A172 (cell line): ENCODE data around the gene MRPL38. TPM values are rescaled to one million over a fixed set of nuclear protein-coding genes. Genes with fewer than 3 reads are reported as not detected.
A peak's percentile ranks its signal among the peaks of the same experiment; 100 is the strongest.

Source experiments
- DNase-seq: peaks from one replicate; pipeline ENCODE4 v3.0.0-alpha.2; 2015; ENCODE audit warnings: low spot score
- total RNA-seq: library from RNA; depleted of rRNA; stranded (reverse); fragments of >200 nt; shearing (Covaris generic); gene quantifications from 2 replicates; pipeline ENCODE4 v1.2.3, GENCODE V29; 2014

MRPL38 gene
- total RNA-seq, 1 experiment from 2014 or later = 58.4 TPM

DNA sequence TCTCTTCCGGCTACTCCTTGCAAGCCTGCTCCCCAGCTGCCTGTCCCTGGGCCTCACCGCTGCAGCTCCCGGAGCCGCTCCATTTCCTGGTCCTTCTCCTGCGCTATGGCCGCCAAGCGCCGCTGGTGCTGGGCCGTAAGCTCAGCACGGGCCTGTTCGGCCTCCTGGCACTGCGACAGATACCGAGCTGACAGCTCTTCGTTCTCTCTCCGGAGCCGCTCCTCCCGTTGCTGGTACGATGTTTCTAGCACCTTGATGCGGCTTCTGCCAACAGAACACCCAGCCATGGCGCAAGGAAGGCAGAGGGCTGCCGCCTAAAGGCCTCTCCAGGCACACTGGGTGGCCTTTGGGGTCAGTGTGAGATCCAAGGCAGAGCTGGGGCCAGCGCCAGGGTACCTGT, 14.9 kb upstream of the MRPL38 start:
- DNase-seq = no peak

DNA sequence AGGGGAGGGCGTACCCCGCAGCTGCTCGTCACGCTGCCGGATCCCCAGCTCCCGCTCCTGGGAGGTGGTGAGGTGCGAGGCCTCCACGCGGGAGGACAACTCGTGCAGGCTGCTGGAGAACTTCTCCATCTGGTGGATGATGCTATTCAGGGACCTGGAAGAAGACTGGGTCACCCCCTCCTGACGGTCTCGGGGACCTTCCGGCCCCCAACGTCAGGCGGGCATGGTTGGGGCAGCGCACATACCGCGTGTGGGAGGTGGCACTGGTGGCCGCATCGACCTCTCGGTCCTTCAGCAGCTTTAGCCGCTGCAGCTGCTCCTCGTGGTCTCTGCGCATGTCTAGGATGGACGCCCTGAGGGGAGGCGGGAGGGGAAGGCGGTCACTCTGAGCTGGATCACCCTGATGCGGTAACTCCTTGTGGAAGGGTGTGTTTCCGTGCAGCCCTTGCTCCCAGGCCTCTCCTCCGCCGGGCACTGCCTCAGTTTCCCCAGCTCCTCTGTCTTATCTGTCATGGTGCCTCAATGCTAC, 13.3 kb upstream of the MRPL38 start:
- no peak for DNase-seq

DNA sequence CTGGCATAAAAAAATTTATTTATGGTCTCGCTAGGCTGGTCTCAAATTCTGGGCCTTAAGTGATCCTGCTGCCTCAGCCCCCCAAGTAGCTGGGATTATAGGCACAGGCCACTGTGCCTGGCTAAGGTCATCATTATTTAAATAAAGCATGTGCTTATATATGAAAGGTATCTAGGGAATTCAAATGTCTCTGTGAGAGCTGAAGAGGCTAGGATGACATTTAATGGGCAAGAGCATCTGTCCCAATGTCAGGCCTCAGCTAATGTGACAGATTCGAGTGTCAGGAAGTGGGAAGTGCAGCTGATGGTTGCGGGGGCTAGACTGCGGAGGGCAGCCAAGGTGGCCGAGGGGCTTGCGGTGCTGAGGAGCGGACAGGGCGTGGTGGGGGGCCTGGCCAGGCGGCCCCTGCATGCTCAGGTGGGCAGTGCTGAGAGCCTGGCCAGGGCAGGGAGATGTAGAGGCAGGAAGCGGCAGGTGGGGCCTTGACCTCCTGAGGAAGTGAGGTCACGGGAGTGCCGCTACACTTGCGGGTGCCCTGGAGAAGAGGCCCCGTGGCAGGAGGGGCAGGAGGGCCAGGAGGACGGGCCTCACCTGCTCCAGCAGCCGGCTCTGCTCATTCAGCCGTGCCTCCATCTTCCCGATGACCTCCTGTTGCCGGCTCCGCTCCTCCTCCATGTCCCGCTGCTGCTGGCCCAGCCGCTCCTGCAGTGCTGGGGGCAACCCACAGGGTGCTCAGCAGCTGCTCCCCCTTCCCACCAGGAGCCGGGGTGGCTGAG, 12.6 kb upstream of the MRPL38 start:
- DNase-seq = no peak

DNA sequence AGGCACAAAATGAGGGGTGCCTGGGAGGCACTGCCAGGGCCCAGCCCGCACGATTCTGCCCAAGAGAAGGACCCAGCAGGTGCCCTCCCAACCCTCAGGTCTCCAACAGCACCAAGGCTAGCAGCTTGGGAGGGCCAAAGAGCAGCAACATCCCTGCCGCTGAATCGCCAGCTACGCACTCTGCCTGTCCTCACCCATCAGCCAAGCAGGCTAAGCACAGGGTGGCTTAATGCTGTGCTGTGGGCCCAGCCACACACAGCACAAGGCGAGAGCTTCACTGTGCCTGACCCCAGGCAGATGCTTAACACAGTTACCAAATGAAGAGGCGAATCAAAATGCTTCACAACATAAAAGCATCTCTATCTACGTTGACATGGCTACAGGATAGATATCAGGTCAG, 10.6 kb upstream of the MRPL38 start:
- DNase-seq = no peak

DNA sequence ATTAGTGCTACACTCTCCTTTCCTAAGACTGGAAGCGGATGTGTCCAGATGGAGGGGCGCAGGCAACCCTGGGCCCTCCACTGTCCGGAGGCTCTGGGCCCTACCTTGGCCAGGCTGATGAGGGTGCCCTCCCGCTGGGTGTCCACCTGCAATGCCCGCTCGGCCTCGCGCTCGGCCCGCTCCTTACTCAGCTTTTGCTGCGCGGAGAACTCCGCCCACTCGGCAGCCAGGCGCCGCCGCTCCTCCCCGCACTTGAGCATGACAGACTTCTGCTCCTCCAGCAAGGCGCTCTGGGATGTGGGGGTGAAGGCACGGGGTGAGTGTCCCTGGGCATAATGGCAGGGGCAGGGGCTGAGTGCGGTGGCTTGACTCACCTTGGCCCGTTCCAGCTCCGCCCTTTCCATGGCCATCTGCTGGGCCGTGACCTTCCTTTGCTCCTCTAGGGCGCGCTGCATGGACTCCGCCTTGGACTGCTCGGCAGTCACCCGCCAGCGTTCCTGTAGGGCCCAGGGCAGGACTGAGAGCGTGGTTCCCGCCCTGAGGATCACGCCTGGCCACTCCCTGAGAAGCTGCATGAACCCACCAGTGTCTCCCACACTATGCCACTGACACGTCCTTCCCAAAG, 10.1 kb upstream of the MRPL38 start:
- no peak for DNase-seq

DNA sequence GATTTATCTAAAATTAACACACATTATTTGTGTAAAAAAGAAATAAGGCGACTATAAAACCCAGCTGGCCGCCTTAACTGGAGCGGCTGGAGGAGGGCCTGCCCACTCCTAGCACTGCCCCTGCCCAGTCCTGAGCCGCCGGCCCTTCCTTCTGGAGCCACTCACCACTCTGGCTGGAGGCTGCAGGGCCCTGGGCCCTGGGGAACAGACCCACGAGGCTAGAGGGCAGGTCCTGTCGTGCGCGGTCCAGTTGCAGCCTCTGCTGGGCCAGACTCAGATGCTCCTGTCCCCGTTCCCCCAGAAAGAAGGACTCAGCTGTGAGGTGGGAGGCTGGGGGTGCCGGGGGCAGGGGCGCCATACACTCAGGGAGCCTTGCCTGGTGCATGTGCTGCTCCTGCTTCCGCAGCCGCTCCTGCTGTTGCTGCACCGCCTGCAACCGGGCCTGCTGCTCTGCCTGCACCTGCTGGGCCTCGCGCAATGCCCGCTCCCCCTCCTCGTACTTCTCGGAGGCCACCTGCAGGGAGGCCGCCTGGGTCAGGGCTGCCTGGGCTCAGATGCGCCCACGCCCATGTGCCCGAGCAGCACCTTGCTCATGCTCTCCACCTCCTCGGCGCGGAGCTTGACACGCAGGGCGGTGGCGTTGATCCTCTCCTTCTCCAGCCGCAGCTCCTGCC, 9.0 kb upstream of the MRPL38 start:
- DNase-seq = no peak

DNA sequence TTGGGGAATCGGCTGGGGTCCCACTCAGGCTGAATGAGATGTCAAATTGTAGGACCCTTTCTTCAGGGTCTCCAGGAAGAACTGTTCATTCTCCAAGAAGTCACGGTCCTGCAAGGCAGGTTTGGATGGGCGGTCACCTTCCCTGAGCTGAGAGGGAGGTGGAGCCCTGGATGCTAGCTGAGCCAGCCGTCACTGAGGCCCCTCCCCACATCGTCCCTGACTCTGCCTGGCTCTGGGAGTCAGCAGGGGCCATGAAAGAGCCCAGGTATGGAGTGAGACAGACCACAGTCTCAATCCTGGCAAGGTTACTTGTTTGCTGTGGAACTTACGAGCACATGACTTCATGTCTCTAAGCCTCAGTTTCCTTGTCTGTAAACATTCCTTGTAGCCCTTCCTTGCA, 6.0 kb upstream of the MRPL38 start:
- DNase-seq = no peak

DNA sequence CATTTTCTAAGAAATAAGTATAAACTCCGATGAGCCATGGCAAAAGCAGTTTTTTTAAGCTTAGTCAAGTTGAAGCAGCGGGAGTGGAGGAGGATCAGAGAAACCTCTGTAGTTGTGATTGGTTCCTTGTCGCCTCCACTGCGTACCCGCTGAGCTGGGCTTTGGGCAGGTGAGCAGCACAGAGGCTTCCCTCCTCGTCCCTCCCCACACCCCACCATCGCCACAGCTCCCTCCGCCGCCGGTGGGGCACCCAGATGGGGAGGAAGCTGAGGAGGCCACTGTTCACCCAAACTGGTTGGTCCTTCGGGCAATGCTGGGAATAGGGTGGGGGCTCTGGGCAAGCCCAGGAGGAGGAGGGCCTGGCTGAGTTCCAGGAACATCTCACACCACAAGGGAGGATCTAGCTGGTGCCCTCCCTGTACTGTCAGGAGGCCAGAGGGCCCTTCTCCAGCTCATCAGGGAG, 5.2 kb upstream of the MRPL38 start:
- no peak for DNase-seq

DNA sequence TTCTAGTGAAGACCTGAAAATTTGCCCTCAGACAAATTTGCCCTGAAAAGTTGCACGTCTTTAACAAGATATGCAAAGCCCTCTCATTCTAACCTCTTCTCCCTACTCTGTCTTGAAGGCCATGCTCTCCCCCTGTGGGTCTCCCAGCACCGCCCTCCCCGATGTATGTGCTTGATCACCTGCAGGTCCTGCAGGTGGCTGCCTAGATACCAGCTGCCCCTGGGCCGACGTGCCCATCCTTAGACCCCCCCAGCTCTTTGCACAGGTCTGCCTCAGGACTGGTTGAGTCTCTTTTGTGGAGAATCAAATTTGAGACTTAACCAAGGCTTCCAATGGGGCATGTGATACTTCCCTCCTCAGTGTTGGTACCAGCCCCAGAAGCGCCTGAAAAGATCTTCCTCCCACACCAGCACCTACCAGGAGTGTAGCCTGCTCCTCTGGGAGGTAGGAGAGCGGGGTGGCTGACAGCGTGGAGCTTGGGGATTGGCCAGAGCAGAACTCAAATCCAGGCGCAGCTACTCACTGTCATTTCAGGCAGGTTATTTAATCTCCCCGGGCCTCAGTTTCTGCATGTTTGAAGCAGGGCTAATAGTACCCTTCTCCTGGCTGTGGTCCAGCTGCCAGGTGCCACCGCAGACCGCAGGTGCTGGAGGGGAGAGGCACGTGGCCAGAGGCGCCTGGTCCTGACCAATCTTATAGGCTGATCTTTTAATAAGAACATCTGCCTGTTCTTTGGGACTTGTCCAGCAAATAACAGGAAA, 4.5 kb upstream of the MRPL38 start:
- no peak for DNase-seq

DNA sequence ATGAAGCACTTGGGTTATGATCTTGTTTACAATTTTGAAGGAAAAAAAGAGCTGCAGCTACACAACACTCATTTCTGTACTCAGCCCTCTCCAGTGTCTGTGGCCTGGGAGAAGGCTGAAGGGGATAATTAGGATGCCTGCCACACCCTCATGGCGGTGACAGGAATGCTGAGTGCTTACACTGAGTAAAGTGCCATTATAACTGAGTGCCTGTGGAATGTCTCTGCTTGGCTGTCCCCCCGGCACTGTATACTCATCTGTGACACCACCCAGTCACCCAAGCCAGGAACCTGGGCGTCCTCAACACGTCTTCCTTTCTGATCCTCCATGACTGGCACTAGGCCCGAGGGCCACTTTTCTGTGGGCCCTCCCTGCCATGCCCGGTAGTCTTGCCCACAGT, 3.5 kb upstream of the MRPL38 start:
- DNase-seq = peak; percentile 68

DNA sequence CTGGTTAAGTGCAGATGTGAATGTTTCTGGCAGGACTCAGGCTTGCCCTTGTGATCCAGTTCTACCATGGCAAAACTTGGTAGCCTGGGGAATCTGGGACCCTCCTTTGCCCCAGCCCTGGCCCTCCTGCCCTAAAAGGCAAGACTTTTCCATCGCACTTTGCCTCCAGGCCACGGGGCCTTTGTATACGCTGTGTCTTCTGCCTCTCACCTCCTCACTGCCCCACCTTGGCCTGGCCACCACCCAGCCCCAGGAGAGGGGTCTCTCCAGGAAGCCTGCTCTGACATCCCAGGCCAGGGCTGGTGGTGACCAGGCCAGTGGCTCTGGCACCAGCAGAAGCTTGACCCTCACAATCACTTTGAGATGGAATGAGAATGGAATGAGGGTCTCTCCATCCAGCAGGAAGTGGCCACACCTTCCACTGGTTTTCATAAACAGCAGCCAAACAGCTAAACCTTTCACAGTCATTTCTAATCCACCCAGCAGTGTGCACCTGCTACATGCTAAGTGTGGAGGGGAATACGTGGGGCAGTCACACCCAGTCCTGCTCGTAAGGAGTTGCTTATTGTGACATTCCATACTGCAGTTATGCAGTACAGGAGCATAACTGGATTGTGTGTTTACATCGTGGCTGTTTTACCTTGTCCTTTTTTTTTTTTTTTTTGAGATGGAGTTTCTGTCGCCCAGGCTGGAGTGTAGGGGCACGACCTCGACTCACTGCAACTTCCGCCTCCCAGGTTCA, 1.6 kb upstream of the MRPL38 start:
- DNase-seq = no peak

DNA sequence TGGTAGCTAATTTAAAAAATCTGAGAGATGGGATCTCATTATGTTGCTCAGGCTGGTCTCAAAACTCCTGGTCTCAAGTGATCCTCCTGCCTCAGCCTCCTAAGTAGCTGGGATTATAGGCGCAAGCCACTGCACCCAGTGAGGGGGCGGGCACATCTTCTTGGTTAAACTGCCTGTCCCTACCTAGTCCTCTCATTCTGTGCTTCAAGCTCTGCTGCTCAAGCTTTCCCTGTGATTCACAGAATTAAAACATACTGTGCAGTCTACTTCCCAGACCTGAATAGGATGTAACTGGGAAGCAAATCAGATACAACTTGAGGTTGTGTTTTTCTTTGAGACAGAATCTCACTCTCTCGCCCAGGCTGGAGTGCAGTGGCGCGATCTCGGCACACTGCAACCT, 2.3 kb downstream of the MRPL38 start:
- DNase-seq = no peak

DNA sequence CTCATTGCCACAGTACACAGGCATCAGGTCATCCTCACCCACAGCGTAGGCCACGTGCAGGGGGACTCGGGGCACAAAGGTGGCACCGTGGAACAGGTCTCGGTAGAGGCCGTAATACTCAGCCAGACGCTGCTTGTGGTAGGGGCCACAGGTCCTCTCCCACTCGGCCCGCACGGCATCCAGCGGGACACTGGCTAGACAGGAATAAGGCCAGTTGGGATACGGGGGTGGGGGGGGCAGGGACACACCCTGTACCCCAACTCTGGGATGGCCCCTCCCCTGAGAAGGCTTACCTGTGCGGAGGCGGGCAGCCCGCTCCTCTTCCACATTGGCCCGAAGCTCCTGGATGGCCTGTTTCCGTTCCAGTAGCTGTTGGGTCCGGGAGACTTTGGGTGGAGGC, 3.0 kb downstream of the MRPL38 start:
- DNase-seq = no peak

DNA sequence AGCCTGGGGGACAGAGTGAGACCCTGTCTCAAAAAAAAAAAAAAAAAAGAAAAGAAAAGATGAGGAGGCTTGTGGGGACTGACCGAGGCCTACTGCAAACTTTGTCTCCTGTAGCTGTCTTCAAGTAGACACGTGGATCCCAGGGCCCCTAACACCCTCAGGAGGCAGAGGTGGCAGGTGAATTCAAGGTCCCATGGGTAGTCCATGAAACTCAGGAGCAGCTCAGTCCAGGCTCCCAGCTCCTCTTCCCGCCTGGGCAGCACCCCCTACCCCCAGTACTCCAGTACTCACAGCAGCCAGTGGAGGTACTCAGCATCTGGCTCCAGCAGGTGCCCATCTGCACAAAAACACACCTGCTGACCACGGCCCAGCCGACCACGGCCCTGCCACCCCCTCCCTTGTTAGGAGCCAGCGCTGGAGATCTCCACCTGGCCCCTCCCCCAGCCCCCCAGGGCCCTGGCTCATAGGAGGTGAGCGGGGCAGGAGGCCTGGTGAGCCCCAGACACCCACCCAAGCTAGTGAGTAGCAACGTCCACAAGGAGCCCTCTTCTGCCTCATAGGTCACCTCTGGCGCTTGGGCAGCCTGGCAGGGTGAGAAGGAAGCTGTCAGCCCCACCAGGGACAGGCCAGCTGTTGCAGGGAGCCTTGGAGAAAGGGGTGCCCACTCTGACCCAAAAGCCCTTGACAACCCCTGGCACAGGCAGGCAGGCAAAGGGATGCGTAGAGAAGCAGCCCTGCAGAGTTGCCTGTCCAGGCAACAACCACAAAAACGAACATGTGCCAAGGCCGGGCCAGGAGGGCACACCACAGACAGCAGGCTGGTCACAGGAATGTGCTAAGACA, 3.8 kb downstream of the MRPL38 start:
- DNase-seq = no peak

DNA sequence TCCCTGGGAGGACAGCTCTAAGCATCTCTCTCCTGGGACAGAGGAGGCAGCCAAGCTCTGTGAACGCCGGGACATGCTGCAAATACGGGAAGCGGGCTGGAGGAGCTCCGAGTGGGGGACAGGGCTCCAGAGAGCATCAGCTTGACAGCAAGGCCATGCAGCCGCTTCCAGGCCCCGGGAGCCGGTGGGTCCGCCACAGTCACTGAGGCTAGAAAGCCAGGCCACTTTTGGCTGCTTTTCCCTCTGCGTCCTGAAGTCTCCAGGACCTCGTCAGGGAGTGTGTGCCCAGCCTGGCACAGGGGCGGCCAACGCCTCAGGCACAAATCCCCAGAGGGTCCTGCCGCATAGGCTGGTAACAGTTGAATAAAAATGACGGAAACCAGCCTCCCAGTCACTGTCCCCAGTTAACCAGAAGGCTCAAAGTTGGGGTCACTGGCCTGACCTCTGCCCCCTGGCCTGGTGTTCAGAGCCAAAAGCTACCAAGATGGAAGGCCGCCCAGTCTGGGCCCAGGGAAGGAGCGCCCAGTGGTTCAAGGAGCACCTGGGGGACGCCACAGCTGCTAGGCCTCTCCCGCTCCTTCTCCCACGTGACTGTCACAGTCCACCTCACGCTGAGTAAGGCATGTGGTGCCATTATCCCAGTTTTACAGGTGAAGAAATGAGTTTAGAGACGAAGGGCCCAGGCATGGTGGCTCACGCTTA, 4.8 kb downstream of the MRPL38 start:
- DNase-seq = no peak

DNA sequence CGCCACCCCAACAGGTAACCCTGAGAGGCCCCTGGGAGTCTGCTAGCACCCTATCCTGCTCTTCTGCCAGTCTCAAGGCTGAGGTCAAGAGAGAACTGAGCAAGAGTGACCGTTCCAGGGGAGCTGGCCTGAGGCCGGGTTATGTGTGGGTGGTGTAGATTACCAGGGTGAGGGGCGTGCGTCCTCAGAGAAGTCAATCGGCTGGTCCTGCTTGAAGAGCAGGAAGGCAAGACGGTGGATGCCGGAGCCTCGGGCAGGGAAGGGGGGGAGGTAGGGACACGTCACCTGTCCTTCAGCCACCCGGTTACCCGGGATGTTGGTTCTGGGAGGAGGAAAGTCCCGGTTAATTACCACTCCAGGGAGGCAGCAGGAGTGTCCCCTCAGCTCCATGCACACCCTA, 5.3 kb downstream of the MRPL38 start:
- DNase-seq = no peak

DNA sequence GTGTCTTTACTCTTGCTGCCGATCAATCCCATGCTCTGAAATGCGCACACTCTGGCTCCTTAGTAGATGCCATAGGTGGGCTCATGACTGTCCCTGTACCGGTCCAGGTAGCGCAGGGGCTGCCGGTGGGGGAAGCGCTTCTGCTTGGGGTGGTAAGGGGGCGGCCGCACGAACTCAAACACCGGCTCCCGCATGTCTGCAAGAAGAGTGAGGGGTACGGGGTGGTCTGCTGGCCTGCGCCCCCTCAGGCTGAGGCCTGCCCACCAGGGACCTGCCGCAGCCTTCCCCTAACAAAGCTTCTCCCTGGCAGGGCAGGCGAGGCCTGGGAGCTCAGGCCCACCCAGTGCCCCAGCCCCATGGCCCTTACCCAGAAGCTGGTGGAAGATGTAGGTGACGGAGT, 5.9 kb downstream of the MRPL38 start:
- no peak for DNase-seq

DNA sequence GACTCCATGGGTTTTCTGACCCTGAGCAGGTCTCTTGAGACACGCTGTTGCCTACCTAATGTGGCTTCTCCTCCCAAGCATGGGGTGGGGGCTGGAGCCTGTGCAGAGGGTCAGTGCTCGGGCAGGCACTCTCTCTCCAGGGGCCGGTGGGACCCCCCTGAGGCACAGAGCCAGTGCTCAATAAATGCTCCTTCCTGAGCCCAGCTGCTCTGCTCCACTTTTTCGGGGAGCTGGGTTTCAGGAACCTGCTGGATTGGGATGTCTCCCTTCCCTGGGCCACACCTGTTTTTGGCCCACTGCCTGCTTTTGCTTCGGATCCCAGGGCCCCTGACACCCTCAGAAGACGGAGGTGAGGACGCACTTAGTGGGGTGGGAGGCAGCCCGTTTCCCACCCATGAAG, 6.6 kb downstream of the MRPL38 start:
- DNase-seq = no peak

DNA sequence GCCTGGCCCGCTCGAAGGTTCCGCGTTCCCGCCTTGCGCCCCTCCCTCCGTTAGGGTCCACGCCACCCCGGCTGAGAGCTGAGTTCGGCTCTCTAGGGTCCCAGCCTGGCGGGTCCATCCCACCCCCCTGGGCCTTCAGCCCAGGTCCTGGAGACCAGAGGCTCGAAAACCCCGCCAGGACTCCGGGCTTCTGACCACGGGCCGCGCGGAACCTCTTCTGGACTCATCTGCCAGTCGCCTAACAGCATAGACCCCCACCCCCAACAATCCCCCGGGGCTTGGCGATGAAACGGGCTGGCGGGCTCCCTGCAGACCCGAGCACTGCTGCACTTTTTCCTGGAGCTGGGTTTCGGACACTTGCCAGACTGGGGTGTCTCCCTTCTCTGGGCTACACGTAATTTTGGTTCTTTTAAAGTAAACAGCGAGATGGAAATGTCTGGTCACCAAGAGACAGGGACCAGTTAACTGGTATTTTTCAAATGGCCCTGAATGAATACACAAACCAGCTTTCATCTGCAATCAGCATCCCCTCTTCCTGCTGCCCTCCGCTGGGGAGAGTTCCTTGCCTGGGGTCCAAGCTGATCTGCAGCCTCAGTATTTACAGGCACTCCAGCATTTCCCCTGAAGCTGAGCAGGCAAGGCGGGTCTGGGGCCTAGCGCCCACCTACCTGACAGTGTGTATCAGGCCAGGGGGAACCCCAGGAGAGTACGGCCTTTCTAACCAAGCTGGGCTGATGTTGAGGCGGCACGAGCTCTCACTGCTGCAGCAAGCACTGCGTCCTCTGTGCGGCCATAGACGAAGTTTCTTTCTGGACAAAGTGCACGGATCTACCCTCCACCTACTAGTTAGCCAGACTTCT, 7.3 kb downstream of the MRPL38 start:
- no peak for DNase-seq
